A172 (cell line): ENCODE data around the gene SERF2. TPM values are rescaled to one million over a fixed set of nuclear protein-coding genes. Genes with fewer than 3 reads are reported as not detected.
"Not testable (repeated sequence)": the region's sequence is repeated elsewhere in the genome, so short reads cannot be mapped to it uniquely, and the experiment has no call there.

Experiments used
- DNase-seq: peaks from one replicate; pipeline ENCODE4 v3.0.0-alpha.2; 2015; ENCODE audit warnings: low spot score
- total RNA-seq: library from RNA; depleted of rRNA; stranded (reverse); fragments of >200 nt; shearing (Covaris generic); gene quantifications from 2 replicates; pipeline ENCODE4 v1.2.3, GENCODE V29; 2014; rRNA removed

SERF2 gene
- total RNA-seq, 1 experiment from 2014 or later, result 361 TPM

- not testable (repeated sequence) for DNase-seq
These were observed 37.9 kb downstream of the SERF2 start for GRCh38 chr15:43829951-43830540.

- not testable (repeated sequence) for DNase-seq
These were observed 38.7 kb downstream of the SERF2 start for GRCh38 chr15:43830691-43831275.

GRCh38 chr15:43831519-43832052, 39.5 kb downstream of the SERF2 start:
- not testable (repeated sequence) for DNase-seq

GRCh38 chr15:43832485-43832884, 40.4 kb downstream of the SERF2 start:
- DNase-seq, result not testable (repeated sequence)

- no peak for DNase-seq
These were observed 53.3 kb downstream of the SERF2 start for GRCh38 chr15:43845421-43845820.

Other genes with a start within 250 kb of the SERF2 start
- gene PPIP5K1, start 202.1 kb upstream of the SERF2 start, total RNA-seq, result 5.5 and 11.8 TPM in 2 replicates
- gene CKMT1B, start 198.3 kb upstream of the SERF2 start, total RNA-seq, result not detected in 2 replicates
- gene STRC, start 173.5 kb upstream of the SERF2 start, total RNA-seq, result not detected in 2 replicates
- 0.47 and 0.60 TPM in 2 replicates for gene CATSPER2, start 143.5 kb upstream of the SERF2 start, total RNA-seq
- gene CKMT1A, start 98.5 kb upstream of the SERF2 start, total RNA-seq, result not detected in 2 replicates
- 187 and 217 TPM in 2 replicates for gene PDIA3, start 45.9 kb upstream of the SERF2 start, total RNA-seq
- gene ELL3, start 15.4 kb upstream of the SERF2 start, total RNA-seq, result 3.6 and 6.1 TPM in 2 replicates
- gene SERINC4, start 7.9 kb downstream of the SERF2 start, total RNA-seq, result not detected in 2 replicates
- gene HYPK, start 8.3 kb downstream of the SERF2 start, total RNA-seq, result 11.4 and 24.3 TPM in 2 replicates
- gene MFAP1, start 32.4 kb downstream of the SERF2 start, total RNA-seq, result 34.3 and 34.5 TPM in 2 replicates
- 36.0 and 51.1 TPM in 2 replicates for gene WDR76, start 34.7 kb downstream of the SERF2 start, total RNA-seq